HL-60 (cell line): Measurements from ENCODE around the gene SUPV3L1.
A peak's percentile ranks its signal among the peaks of the same experiment; 100 is the strongest.

Experiments used
- DNase-seq, 2 experiments: peaks; one replicate each; pipeline ENCODE4 v3.0.0-alpha.2; 2010 to 2020; ENCODE audit warnings: low read depth in 1 of 2, low spot score in 1 of 2
- H3K27ac ChIP-seq: fragments of 250-450 bp; sonication (Bioruptor Pico); replicated peaks from 2 replicates; pipeline ENCODE4 v1.5.1; 2020; ENCODE audit warnings: mild to moderate bottlenecking, moderate library complexity
- H3K27me3 ChIP-seq: fragments of 250-450 bp; sonication (Bioruptor Pico); 2 replicates; pipeline ENCODE4 v1.5.1; 2021; ENCODE audit warnings: mild to moderate bottlenecking, moderate library complexity; ENCODE audit not compliant: insufficient read depth, poor library complexity, severe bottlenecking
- H3K4me3 ChIP-seq: replicated peaks from 2 replicates; pipeline ENCODE4 v1.5.1; 2011; ENCODE audit warnings: mild to moderate bottlenecking, control low read depth, low read length; ENCODE audit not compliant: insufficient read depth
- GABPA ChIP-seq: IDR thresholded peaks from 2 replicates; pipeline ENCODE4 v1.6.1; 2012; ENCODE audit warnings: low read depth
- POLR2AphosphoS5 ChIP-seq: IDR thresholded peaks from 2 replicates; pipeline ENCODE4 v1.6.1; 2012; ENCODE audit warnings: low read depth
- REST ChIP-seq: IDR thresholded peaks from 2 replicates; pipeline ENCODE4 v1.6.1; 2012; ENCODE audit warnings: low read depth; ENCODE audit not compliant: insufficient replicate concordance
- SPI1 ChIP-seq: IDR thresholded peaks from 2 replicates; pipeline ENCODE4 v1.6.1; 2012; ENCODE audit warnings: low read depth, mild to moderate bottlenecking, borderline replicate concordance
- TF ChIP-seq, protein P1 (sequence below): IDR thresholded peaks from one replicate; pipeline ENCODE4 v1.5.1; 2011; ENCODE audit warnings: low read length, control low read depth, inconsistent platforms; ENCODE audit not compliant: insufficient read depth

Gene SUPV3L1

DNA sequence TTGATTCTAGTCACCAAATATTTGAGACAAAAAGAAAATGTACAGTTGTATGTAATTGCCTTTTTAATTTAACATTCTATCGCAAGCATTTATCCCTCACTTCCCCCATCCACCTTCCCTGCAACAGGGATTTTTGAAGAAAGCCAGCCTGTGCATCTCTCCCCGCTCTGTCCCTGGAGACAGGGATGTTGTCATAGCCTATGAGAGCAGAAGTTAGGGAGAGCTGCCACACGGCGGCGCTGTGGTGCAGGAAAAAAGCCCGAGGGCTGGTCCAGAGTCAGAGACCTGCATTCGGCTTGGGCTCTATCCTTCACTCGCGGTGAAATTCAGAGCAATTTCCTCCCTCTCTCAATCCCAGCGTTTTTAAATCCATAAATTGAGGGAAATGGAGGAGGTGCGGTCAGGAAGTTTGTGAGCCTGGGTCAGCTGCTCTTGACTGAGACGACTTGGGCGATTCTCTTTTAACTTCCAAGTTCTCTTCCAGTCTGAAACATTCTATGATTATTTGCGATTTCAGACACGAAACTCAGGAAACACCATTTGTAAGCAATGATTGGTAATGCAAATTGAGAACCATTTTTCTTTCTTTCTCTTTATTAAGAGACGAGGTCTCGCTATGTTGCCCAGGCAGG, 57.6 kb downstream of the SUPV3L1 start:
- TF ChIP-seq POLR2AphosphoS5: no peak
- no peak for TF ChIP-seq GABPA
- no peak for TF ChIP-seq SPI1
- TF ChIP-seq REST: no peak
- TF ChIP-seq, protein P1, sequence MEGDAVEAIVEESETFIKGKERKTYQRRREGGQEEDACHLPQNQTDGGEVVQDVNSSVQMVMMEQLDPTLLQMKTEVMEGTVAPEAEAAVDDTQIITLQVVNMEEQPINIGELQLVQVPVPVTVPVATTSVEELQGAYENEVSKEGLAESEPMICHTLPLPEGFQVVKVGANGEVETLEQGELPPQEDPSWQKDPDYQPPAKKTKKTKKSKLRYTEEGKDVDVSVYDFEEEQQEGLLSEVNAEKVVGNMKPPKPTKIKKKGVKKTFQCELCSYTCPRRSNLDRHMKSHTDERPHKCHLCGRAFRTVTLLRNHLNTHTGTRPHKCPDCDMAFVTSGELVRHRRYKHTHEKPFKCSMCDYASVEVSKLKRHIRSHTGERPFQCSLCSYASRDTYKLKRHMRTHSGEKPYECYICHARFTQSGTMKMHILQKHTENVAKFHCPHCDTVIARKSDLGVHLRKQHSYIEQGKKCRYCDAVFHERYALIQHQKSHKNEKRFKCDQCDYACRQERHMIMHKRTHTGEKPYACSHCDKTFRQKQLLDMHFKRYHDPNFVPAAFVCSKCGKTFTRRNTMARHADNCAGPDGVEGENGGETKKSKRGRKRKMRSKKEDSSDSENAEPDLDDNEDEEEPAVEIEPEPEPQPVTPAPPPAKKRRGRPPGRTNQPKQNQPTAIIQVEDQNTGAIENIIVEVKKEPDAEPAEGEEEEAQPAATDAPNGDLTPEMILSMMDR: peak; percentile 80
- no peak overlapping the region for H3K4me3 ChIP-seq
- H3K27me3 ChIP-seq: no peaks in the 10 kb centered on the region
- no peak overlapping the region for H3K27ac ChIP-seq
- DNase-seq: peak; percentile 63 to 85

DNA sequence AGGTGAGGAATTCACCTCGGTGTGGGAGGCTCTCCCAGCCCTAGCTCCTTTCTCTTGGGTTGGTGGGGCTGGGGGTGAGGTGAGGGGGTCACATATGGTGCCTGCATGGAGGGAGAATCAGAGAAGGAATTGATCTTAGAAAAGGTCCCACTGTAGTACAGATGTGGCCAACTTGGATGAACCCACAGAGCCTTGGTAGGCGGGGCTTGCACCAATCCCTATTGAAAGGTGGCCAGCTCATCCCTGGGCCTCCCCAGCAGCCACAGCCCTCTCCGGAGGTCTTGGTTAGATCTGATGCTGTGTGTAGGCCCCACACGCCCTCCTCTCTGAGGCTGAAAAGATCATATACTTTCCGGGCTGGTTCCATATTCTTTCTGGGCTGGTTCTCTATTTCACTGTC, 59.1 kb downstream of the SUPV3L1 start:
- DNase-seq: no peak
- Histone ChIP-seq H3K27ac (no peak overlapping the region), H3K4me3 (no peak overlapping the region), H3K27me3 (no peaks in the 10 kb centered on the region)
- TF ChIP-seq GABPA (no peak), SPI1 (no peak), REST (no peak), POLR2AphosphoS5 (no peak)
- TF ChIP-seq, protein P1: no peak

GRCh38 chr10:69239816-69240434, 59.9 kb downstream of the SUPV3L1 start:
- peak in 1 of 2 experiments; percentile 48 for DNase-seq
- no peak overlapping the region; the same call in 1 of the 2 replicates for H3K27ac ChIP-seq
- H3K4me3 ChIP-seq: no peak overlapping the region
- no peaks in the 10 kb centered on the region for H3K27me3 ChIP-seq
- TF ChIP-seq SPI1: peak; percentile 29; the same call in 1 of the 2 replicates
- no peak for TF ChIP-seq POLR2AphosphoS5

DNA sequence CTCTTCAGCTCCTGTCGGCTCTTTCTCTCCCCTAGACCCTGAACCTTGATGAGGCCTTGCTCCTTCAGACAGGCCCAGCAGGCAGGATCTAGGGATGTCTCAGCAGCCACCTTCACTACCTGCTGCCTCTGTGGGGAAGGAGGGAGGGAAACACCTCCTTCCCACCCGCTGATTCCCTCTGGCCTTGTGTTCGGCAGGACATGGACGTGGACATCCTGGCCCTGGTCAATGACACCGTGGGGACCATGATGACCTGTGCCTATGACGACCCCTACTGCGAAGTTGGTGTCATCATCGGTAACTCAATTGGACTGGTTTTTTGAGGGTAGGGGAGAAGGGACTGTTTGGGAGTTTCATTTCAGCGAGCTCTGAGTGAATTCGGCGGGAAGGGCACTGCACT, 60.4 kb downstream of the SUPV3L1 start:
- TF ChIP-seq SPI1: no peak
- TF ChIP-seq, protein P1: no peak
- no peak for TF ChIP-seq GABPA
- no peak for TF ChIP-seq REST
- no peak for TF ChIP-seq POLR2AphosphoS5
- H3K27ac ChIP-seq: no peak overlapping the region
- no peak for DNase-seq

More for the DNA sequence above, 60.4 kb downstream of the SUPV3L1 start:
- Histone ChIP-seq H3K4me3 (no peak overlapping the region), H3K27me3 (no peaks in the 10 kb centered on the region)
